WTC11 (cell line): ENCODE results near the gene DCLK1. TPM values are rescaled to one million over a fixed set of nuclear protein-coding genes. Genes with fewer than 3 reads are reported as not detected.

Source experiments
- ATAC-seq: fragments of 200-7000 bp; cut with Tn5 transposase; 2 replicates; pipeline ENCODE4 v1.10.0; 2021; ENCODE audit warnings: mild to moderate bottlenecking, moderate library complexity
- CTCF ChIA-PET: fragments of 300-600 bp; sonication (Branson Sonifier 250); formaldehyde crosslinking; loops from one replicate; lab custom pipeline; 2021; ENCODE audit warnings: antibody characterized with exemption; lab: Charles Lee
- POLR2A ChIA-PET: fragments of 350-600 bp; sonication (Branson Sonifier 250); formaldehyde crosslinking; loops from one replicate; lab custom pipeline; 2021; ENCODE audit warnings: antibody characterized with exemption; lab: Charles Lee
- DNase-seq: peaks from one replicate; pipeline ENCODE4 v3.0.0; 2021; ENCODE audit warnings: low spot score
- H3K27ac Mint-ChIP-seq: 2 replicates; pipeline ENCODE4 v1.8.0; 2021; ENCODE audit warnings: mixed read lengths
- H3K27me3 Mint-ChIP-seq: 2 replicates; pipeline ENCODE4 v1.8.0; 2021; ENCODE audit warnings: low read depth, mild to moderate bottlenecking, moderate library complexity, mixed read lengths
- H3K36me3 Mint-ChIP-seq: 2 replicates; pipeline ENCODE4 v1.8.0; 2021; ENCODE audit warnings: mixed read lengths
- H3K4me1 Mint-ChIP-seq: 2 replicates; pipeline ENCODE4 v1.8.0; 2022; ENCODE audit warnings: mixed read lengths
- H3K4me3 Mint-ChIP-seq: 2 replicates; pipeline ENCODE4 v1.8.0; 2021; ENCODE audit warnings: mild to moderate bottlenecking, moderate library complexity, mixed read lengths
- H3K9me3 Mint-ChIP-seq: 2 replicates; pipeline ENCODE4 v1.8.0; 2021; ENCODE audit warnings: mixed read lengths
- CDX4 ChIP-seq: fragments of 250-450 bp; sonication (Bioruptor Pico); IDR thresholded peaks from 2 replicates; pipeline ENCODE4 v1.9.0; 2021; ENCODE audit warnings: moderate library complexity, mild to moderate bottlenecking, inconsistent platforms, borderline replicate concordance
- E2F1 ChIP-seq: sonication (generic); formaldehyde crosslinking; IDR thresholded peaks from 2 replicates; pipeline ENCODE4 v1.8.0; 2022; ENCODE audit warnings: mild to moderate bottlenecking, missing genetic modification reagents
- ELF4 ChIP-seq: sonication (generic); formaldehyde crosslinking; IDR thresholded peaks from 2 replicates; pipeline ENCODE4 v1.8.1; 2022; ENCODE audit warnings: low read depth, mild to moderate bottlenecking, moderate library complexity, missing genetic modification reagents
- ESRRA ChIP-seq: sonication (generic); formaldehyde crosslinking; IDR thresholded peaks from 2 replicates; pipeline ENCODE4 v1.8.1; 2022; ENCODE audit warnings: mild to moderate bottlenecking, missing genetic modification reagents, borderline replicate concordance
- GRHL2 ChIP-seq: fragments of 250-450 bp; sonication (Bioruptor Pico); IDR thresholded peaks from 2 replicates; pipeline ENCODE4 v1.8.0; 2022; ENCODE audit warnings: mild to moderate bottlenecking, moderate library complexity; ENCODE audit not compliant: insufficient replicate concordance, severe bottlenecking
- MYBL2 ChIP-seq: sonication (generic); formaldehyde crosslinking; IDR thresholded peaks from 2 replicates; pipeline ENCODE4 v1.8.1; 2023; ENCODE audit warnings: mild to moderate bottlenecking, moderate library complexity, missing genetic modification reagents
- SOX15 ChIP-seq: fragments of 250-450 bp; sonication (Bioruptor Pico); IDR thresholded peaks from 2 replicates; pipeline ENCODE4 v1.9.0; 2021; ENCODE audit warnings: mild to moderate bottlenecking
- STAT6 ChIP-seq: sonication (generic); formaldehyde crosslinking; conservative IDR thresholded peaks from 2 replicates; pipeline ENCODE4 v1.8.1; 2023; ENCODE audit warnings: mild to moderate bottlenecking, low read depth, missing genetic modification reagents, moderate library complexity
- TEAD4 ChIP-seq: sonication (generic); formaldehyde crosslinking; IDR thresholded peaks from 2 replicates; pipeline ENCODE4 v1.8.0; 2022; ENCODE audit warnings: mild to moderate bottlenecking, missing genetic modification reagents
- ZBTB21 ChIP-seq: sonication (generic); formaldehyde crosslinking; IDR thresholded peaks from 2 replicates; pipeline ENCODE4 v1.8.1; 2023; ENCODE audit warnings: mild to moderate bottlenecking, missing genetic modification reagents, borderline replicate concordance
- ZMAT4 ChIP-seq: fragments of 250-450 bp; sonication (Bioruptor Pico); IDR thresholded peaks from 2 replicates; pipeline ENCODE4 v1.9.0; 2021; ENCODE audit warnings: mild to moderate bottlenecking
- ZNF281 ChIP-seq: sonication (generic); formaldehyde crosslinking; IDR thresholded peaks from 2 replicates; pipeline ENCODE4 v1.8.0; 2023; ENCODE audit warnings: mild to moderate bottlenecking, missing genetic modification reagents
- ZNF512 ChIP-seq: sonication (generic); formaldehyde crosslinking; IDR thresholded peaks from 2 replicates; pipeline ENCODE4 v1.8.1; 2022; ENCODE audit warnings: missing genetic modification reagents, borderline replicate concordance
- ZNF532 ChIP-seq: fragments of 250-450 bp; sonication (Bioruptor Pico); IDR thresholded peaks from 2 replicates; pipeline ENCODE4 v1.9.0; 2021; ENCODE audit warnings: mild to moderate bottlenecking, borderline replicate concordance
- ZSCAN18 ChIP-seq: fragments of 250-450 bp; sonication (Bioruptor Pico); IDR thresholded peaks from 2 replicates; pipeline ENCODE4 v2.1.2; 2022; ENCODE audit warnings: mild to moderate bottlenecking, moderate library complexity
- total RNA-seq: library from RNA; stranded (reverse); gene quantifications from 3 replicates; pipeline ENCODE4 v1.2.3, GENCODE V29; 2021

Gene DCLK1
- total RNA-seq, 1 experiment from 2014 or later = 18.5 TPM

- TF ChIP-seq ZSCAN18 (CRISPR knock-in tag) = no peak
- no peak for TF ChIP-seq ZNF281
- no peak for TF ChIP-seq TEAD4
These were observed 239.4 kb downstream of the DCLK1 start (continued) for GRCh38 chr13:35891507-35892441.

- no peak for ATAC-seq
- no peak overlapping the region for H3K27ac Mint-ChIP-seq
- peaks cover 3% of the 10 kb centered on the region for H3K4me1 Mint-ChIP-seq
- no peaks in the 10 kb centered on the region for H3K27me3 Mint-ChIP-seq
- no peaks in the 10 kb centered on the region for H3K36me3 Mint-ChIP-seq
- H3K4me3 Mint-ChIP-seq = no peak overlapping the region
- DNase-seq = no peak
- ChIA-PET CTCF (interaction anchor here (1.0 kb wide), 1 partner anchor 63 kb away, joined by 3 read pairs; no protein-coding TSS in a partner anchor), POLR2A (no interaction called here)
- H3K9me3 Mint-ChIP-seq = no peaks in the 10 kb centered on the region
- TF ChIP-seq GRHL2 (CRISPR knock-in tag) (no peak), ZNF532 (CRISPR knock-in tag) (no peak)
These were observed 241.6 kb downstream of the DCLK1 start for GRCh38 chr13:35889560-35889959.

GRCh38 chr13:35888981-35889380 is 242.2 kb downstream of the DCLK1 start:
- no peaks in the 10 kb centered on the region for H3K36me3 Mint-ChIP-seq
- H3K27me3 Mint-ChIP-seq = no peaks in the 10 kb centered on the region
- DNase-seq (no peak), ATAC-seq (no peak)
- no peaks in the 10 kb centered on the region for H3K9me3 Mint-ChIP-seq
- no peak overlapping the region for H3K27ac Mint-ChIP-seq
- no peak overlapping the region for H3K4me3 Mint-ChIP-seq
- CTCF ChIA-PET = interaction anchor here (1.0 kb wide), 1 partner anchor 63 kb away, joined by 3 read pairs; no protein-coding TSS in a partner anchor
- peaks cover 9% of the 10 kb centered on the region for H3K4me1 Mint-ChIP-seq
- POLR2A ChIA-PET = no interaction called here
- TF ChIP-seq ZMAT4 (CRISPR knock-in tag) (no peak), SOX15 (no peak), MYBL2 (CRISPR knock-in tag) (no peak), ZBTB21 (CRISPR knock-in tag) (no peak), CDX4 (CRISPR knock-in tag) (no peak), ELF4 (no peak), ZNF512 (no peak), E2F1 (CRISPR knock-in tag) (no peak), ESRRA (CRISPR knock-in tag) (no peak), STAT6 (CRISPR knock-in tag) (no peak)
